Endometrium (tissue), 2 donors: ENCODE results near the gene NDUFAF8.

Source experiments
- FAIRE-seq: peaks from 2 replicates; lab custom pipeline; 2012; peaks lifted over from hg19 to GRCh38; lab: Jason Lieb, UNC
- donor health status: control.
- donor health status: control.

The NDUFAF8 gene

GRCh38 chr17:81253358-81254131 lies 14.4 kb downstream of the NDUFAF8 start:
- FAIRE-seq = no peak

GRCh38 chr17:81254955-81255717 lies 16.0 kb downstream of the NDUFAF8 start:
- no peak for FAIRE-seq

GRCh38 chr17:81256616-81257015 lies 17.5 kb downstream of the NDUFAF8 start:
- FAIRE-seq = no peak

- FAIRE-seq = no peak
These were observed 18.4 kb downstream of the NDUFAF8 start for GRCh38 chr17:81257533-81257932.

GRCh38 chr17:81258292-81258691 lies 19.2 kb downstream of the NDUFAF8 start:
- no peak for FAIRE-seq

GRCh38 chr17:81259058-81259605 lies 20.0 kb downstream of the NDUFAF8 start:
- no peak for FAIRE-seq

- no peak for FAIRE-seq
These were observed 21.1 kb downstream of the NDUFAF8 start for GRCh38 chr17:81260171-81260570.

GRCh38 chr17:81260641-81261040 lies 21.5 kb downstream of the NDUFAF8 start:
- no peak for FAIRE-seq

GRCh38 chr17:81261096-81261495 lies 22.0 kb downstream of the NDUFAF8 start:
- FAIRE-seq = no peak

- FAIRE-seq = no peak
These were observed 22.6 kb downstream of the NDUFAF8 start for GRCh38 chr17:81261582-81262336.

GRCh38 chr17:81263371-81264181 lies 24.5 kb downstream of the NDUFAF8 start:
- no peak for FAIRE-seq

- FAIRE-seq = no peak
These were observed 25.5 kb downstream of the NDUFAF8 start for GRCh38 chr17:81264640-81265039.

- no peak for FAIRE-seq
These were observed 26.5 kb downstream of the NDUFAF8 start for GRCh38 chr17:81265576-81265975.

GRCh38 chr17:81267390-81268067 lies 28.4 kb downstream of the NDUFAF8 start:
- FAIRE-seq = no peak

GRCh38 chr17:81270279-81270678 lies 31.2 kb downstream of the NDUFAF8 start:
- no peak for FAIRE-seq

GRCh38 chr17:81271226-81271625 lies 32.1 kb downstream of the NDUFAF8 start:
- FAIRE-seq = no peak

- FAIRE-seq = no peak
These were observed 33.5 kb downstream of the NDUFAF8 start for GRCh38 chr17:81272616-81273015.

GRCh38 chr17:81273698-81274470 lies 34.8 kb downstream of the NDUFAF8 start:
- no peak for FAIRE-seq

GRCh38 chr17:81274471-81274855 lies 35.3 kb downstream of the NDUFAF8 start:
- FAIRE-seq = no peak

- no peak for FAIRE-seq
These were observed 37.7 kb downstream of the NDUFAF8 start for GRCh38 chr17:81276781-81277180.
